Jurkat, Clone E6-1 (cell line): ENCODE results near the gene RBAK. TPM values are rescaled to one million over a fixed set of nuclear protein-coding genes. Genes with fewer than 3 reads are reported as not detected.
A peak's percentile ranks its signal among the peaks of the same experiment; 100 is the strongest.
"Not testable (repeated sequence)": the region's sequence is repeated elsewhere in the genome, so short reads cannot be mapped to it uniquely, and the experiment has no call there.

ENCODE experiments used
- DNase-seq: peaks from one replicate; pipeline ENCODE4 v3.0.0-alpha.2; 2011; ENCODE audit warnings: low read depth, low spot score
- H3K4me3 ChIP-seq: 2 replicates; pipeline ENCODE4 v1.5.1; 2011; ENCODE audit warnings: mild to moderate bottlenecking, low read length, control low read depth, moderate library complexity
- polyA plus RNA-seq: library from polyadenylated mRNA; unstranded; fragments of >200 nt; gene quantifications from one replicate; pipeline ENCODE4 v1.2.1, GENCODE V29; 2012; ENCODE audit warnings: missing spikeins; ENCODE audit not compliant: insufficient read length, insufficient read depth

The RBAK gene
- polyA plus RNA-seq, result 10.0 TPM

DNA sequence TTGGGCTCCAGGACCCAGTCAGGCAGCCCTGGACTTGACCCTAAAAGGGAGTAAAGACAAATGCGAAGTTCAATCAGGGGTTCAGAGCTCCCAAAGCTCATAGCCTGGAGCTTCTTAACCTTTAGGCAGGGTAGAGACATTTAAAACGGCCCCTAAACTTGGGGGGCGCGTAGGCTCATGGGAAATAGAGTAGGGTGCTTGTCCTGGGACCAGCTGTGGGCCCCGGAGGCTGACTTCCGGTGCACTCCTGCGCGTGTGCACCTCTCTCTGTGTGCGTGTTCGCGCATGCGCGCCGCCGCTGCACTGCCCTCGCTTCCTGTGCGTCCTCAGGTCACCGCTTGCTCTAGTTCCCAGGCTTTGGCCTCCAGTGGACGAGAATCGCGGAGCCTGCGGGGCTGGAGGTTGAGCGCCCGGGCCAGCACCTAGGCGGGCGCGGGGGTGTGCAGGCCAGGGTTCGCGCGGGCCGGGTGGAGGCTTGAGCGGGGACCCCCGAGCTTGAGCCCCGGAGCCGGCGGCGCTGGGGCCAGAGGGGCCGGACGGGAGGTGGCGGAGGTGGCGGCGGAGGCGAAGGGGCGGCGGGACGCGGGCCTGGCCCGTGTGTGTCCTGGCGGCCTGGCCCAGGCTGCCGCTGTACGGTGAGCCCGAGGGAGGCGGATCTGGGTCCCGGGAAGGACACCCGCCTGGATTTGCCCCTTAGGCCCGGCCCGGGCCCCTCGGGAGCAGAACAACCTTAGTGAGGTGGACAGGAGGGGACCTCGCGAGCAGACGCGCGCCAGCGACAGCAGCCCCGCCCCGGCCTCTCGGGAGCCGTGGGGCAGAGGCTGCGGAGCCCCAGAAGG, at the start of gene RBAK:
TSS of gene RBAK (plus strand) at position 303 of the 839 bp plus-strand sequence. CDS start 2,217 bp downstream, outside the sequence.
- H3K4me3 ChIP-seq, result peak within 1 kb of the TSS; percentile 72
- peak; percentile 94 for DNase-seq

DNA sequence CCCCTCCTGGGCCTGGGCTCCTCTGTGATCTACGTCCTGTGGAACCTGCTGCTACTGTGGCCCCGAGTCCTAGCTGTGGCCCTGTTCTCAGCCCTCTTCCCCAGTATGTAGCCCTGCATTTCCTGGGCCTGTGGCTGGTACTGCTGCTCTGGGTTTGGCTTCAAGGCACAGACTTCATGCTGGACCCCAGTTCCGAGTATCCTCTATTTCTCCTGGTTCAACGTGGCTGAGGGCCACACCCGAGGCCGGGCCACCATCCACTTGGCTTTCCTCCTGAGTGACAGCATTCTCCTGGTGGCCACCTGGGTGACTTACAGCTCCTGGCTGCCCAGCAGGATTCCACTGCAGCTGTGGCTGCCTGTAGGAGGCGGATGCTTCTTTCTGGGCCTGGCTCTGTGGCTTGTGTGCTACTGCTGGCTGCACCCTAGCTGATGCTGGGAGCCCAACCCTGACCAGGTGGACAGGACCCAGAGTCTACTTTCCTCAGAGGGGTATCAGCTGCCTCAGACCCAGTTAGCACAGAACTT, 48.9 kb upstream of the RBAK start:
- no peak for DNase-seq

DNA sequence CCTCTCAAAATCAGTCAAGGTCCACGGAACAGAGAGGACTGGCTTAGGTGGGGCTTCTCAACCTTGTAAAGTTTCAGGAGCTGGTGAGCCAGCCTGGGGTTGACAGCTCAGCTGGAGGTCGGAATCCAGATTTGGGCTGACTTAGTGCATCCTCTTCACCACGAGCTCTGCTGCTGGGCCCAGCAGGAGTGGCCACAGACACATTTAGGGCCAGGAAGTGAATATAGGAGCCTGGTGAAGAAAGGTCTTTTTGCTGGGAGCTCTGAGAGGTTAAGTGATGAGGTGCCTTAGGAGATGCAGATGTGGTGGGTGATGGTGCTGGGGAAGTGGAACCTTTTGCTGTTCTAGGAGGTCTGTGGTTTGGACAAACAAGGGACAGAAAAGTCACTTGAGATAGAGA, 47.4 kb upstream of the RBAK start:
- DNase-seq, result no peak
- H3K4me3 ChIP-seq, result no peak overlapping the region

More for the DNA sequence above, 48.9 kb upstream of the RBAK start:
- no peak overlapping the region for H3K4me3 ChIP-seq

DNA sequence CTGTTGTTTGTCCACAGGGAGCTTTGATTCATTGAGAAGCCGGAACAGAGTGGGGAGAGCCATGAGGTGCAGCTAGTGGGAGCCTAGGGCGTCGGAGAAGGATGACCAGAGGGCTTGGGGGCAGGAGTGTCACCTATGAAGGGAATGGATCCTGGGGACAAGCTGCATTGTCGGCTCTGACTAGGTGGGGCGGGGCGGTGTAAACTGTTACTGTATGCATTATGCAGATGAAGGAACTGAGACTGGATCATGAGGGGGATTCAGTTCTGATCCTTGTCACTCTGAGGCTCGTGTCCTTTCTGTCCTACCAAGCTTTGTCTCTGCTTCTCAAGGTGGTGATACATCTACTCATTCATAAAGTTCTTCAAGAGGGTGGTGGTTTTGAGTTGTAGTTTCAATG, 46.8 kb upstream of the RBAK start:
- no peak overlapping the region for H3K4me3 ChIP-seq
- DNase-seq, result no peak

DNA sequence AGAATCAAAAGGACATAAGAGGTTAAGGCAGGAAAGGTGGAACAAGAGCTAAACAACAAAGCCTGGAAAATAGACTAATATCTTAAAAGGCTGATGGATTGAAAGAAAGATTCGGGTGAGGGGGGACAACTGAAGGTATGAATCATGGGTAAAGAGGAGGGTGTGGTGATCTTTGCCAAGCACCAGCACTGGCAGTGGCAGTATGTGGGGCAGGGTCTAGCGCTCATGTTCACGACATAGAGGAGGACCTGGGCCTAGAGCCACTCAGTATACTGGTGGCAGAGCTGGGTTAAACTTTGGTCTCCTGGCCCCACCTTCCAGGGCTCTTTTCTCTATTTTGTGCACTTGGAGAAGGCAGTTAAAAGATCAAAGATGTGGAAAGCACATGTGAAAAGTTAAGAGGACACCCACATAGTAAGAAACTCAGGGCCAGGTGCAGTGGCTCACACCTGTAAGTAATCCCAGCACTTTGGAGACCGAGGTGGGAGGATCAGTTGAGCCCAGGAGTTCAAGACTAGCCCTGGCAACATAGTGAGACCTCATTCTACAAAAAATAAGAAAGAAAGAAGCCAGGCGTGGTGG, 46.2 kb upstream of the RBAK start:
- DNase-seq, result peak; percentile 3
- H3K4me3 ChIP-seq, result no peak overlapping the region

DNA sequence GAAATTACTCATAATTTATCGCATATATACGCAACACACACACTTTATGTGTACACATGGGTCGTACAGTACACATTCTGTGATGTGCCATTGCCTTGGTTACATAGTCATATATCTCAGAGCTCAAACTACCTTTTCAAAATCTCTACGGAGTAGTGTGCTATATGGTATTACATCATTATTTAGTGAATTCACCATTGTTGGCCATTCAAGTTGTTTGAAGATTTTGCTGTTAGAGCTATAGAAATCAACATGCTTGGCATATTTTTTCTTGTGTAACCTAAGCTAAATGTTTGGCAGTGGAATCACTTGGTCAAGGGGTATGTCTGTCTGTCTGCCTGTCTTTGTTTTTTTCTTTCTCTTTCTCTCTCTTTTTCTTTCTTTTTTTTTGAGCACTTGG, 44.7 kb upstream of the RBAK start:
- no peak for DNase-seq

DNA sequence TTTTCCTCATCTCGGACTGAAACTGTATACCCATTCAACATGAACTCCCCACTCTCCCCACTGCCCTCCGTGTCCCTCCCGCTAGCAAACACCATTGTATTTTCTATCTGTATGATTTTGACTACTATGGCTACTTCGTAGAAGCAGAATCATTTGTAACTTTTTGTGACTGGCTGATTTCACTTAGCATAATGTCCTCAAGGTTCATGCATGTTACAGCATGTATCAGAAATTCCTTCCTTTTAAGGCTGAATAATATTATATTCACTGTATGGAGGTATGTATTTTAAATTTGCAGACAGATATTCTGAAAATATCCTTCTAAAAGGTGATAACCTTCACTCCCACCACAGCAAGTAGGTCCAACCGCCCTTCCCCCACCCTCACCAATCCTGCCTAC, 43.7 kb upstream of the RBAK start:
- no peak overlapping the region for H3K4me3 ChIP-seq
- no peak for DNase-seq

More for the DNA sequence above, 44.7 kb upstream of the RBAK start:
- H3K4me3 ChIP-seq, result no peak overlapping the region

DNA sequence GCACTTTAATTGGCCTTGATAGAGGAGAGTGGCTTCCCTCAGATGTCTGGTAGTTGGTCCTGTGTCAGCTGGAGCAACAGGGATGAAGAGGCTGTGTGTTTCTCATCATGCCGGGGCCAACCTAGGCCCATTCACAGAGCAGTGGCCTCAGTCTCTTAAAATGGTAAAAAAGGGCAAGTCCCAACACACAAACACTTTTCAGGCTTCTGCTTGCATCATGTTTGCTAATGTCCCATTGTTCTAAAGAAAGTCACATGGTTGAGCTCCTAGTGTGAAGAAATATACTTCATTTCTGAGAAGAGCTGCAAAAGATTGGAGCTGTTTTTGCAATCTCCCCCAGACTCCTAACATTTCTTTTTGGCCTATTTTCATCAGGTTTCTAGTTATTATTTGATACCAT, 40.6 kb upstream of the RBAK start:
- no peak for DNase-seq
- H3K4me3 ChIP-seq, result no peak overlapping the region

DNA sequence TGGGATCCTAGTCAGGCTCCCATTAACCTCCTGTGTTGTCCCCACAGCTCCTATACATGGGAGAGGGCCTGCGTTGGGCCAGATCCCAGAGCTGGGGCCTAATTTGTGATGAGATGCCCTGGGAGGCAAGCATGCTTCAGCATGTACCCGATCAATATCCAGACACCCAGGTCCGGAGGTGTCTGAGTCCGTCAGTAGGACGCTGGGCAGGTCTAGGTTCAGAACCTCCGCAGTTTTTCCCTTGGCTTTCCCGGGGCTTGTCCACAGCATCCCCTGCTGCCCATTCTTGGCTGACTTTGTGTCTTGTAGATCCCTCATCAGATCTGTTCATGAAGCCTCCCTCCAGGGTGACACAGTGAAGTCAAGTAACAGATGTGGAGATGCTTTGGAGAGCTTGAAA, 32.7 kb upstream of the RBAK start:
- no peak for DNase-seq

DNA sequence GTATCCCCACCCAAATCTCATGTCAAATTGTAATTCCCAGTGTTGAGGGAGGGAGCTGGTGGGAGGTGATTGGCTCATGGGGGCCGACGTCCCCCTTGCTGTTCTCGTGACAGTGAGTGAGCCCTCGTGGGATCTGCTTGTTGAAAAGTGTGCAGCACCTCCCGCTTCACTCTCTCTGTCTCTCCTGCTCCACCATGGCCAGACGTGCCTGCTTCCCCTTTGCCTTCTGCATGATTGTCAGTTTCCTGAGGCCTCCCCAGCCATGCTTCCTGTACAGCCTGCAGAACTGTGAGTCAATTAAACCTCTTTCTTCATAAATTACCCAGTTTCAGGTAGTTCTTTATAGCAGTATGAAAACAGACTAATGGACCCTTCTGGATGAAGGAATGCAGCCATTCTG, 29.7 kb upstream of the RBAK start:
- H3K4me3 ChIP-seq, DNase-seq: not testable (repeated sequence)

More for the DNA sequence above, 32.7 kb upstream of the RBAK start:
- no peak overlapping the region for H3K4me3 ChIP-seq

DNA sequence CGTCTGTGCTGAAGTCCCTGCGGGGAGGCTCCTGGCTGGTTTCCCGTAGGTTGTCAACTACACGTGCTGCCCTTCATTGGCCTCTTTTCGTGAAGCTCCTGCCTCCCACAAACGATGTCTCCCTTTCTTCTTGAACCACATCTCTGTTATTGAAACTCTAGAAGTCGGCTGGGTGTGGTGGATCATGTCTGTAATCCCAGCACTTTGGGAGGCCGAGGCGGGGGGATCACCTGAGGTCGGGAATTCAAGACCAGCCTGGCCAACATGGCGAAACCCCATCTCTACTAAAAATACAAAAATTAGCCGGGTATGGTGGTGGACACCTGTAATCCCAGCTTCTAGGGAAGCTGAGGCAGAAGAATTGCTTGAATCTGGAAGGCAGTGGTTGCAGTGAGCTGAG, 28.0 kb upstream of the RBAK start:
- H3K4me3 ChIP-seq, DNase-seq: not testable (repeated sequence)

DNA sequence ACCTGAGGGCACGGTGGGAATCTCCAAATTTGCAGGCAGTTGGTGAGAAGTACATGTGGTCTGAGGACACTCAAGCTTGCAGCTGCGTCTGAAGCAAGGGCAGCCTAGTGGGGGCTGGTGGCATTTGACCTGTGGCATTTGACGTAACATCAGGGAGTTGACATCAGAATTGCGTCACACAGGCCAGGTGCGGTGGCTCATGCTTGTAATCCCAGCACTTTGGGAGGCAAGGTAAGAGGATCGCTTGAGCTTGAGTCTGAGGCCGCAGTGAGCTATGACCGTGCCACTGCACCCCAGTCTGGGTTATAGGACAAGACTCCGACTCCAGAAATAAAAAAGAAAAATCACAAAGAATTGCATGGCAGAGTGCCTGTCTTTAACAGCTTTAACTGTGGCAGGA, 25.6 kb upstream of the RBAK start:
- no peak for DNase-seq
- H3K4me3 ChIP-seq, result no peak overlapping the region

DNA sequence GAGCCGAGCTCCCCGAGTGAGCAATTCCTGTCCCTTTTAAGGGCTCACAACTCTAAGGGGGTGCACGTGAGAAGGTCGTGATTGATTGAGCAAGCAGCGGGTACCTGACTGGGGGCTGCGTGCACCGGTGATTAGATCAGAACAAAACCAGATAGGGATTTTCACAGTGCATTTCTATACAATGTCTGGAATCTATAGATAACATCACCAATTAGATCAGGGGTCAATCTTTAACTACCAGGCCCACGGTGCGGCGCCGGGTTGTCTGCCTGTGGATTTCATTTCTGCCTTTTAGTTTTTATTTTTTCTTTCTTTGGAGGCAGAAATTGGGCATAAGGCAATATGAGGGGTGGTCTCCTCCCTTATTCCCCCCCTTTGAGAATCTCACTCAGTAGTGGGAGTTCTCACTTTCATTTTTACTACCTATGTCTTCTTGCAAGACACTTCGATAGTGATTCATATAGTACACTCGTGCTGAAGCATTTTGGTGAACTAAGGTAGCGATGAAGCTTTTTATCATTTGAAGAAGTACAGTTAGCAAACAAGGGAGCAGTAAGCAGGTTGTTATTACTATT, 24.6 kb upstream of the RBAK start:
- not testable (repeated sequence) for H3K4me3 ChIP-seq, DNase-seq

DNA sequence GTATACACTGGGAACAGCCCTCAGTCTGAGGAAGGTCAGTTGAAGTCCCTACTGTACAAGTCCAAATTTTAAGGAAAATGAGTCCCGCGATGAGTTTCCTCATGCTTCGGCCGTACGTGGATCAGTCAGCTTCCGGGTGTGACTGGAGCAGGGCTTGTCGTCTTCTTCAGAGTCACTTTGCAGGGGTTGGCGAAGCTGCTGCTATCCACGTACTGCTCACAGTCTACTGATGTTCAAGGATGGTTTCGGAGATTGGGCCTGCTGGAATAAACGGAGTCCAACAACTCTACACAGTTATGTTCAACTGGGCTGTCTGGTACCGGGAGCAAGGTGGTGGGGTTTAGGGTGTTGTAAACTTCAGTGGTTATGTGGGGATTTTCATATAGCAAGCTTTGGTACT, 22.0 kb upstream of the RBAK start:
- DNase-seq, H3K4me3 ChIP-seq: not testable (repeated sequence)

DNA sequence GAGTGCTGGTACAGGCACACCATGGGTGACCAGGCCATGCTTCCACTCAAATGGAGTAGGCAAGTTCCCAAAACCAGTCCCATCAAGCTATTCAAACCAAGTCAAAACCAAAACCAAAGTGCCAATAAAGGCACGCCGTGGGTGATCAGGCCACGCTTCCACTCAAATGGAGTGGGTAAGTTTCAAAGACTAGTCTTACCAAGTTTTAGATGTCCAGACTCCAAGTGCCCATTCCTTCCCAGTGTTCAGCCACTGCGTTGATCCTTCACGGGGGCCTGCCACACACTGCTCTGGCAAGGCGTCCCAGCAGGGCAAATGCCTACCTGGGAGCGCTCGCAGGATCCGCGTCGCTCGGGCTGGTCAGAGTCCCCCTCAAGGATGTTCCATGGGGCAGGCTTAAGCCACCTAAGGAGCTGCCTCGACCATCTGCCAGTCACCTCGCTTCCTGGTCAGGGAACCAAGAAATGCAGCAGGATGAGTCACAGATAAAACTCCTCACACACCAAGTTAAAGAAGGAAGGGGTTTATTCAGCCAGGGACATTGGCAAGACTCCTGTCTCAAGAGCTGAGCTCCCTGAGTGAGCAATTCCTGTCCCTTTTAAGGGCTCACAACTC, 17.8 kb upstream of the RBAK start:
- DNase-seq, H3K4me3 ChIP-seq: not testable (repeated sequence)

DNA sequence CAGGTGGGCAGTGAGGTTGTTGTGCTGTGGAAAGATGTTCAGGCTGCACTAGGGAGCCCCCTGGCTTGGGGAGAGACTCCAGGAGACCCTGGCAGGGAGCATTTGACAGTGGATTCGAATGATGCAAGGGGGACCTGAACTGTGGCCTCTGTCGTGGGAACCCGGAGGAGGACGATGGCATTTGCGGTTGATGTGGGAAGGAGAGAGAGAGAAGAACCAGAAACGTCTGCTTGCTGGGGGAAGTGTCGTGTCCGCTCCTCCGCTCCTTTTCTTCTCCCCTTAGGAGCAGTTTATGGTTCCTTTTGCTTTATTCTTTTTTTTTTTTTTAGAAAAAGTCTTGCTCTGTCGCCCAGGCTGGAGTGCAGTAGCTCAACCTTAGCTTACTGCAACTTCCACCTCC, 12.5 kb upstream of the RBAK start:
- not testable (repeated sequence) for H3K4me3 ChIP-seq, DNase-seq

DNA sequence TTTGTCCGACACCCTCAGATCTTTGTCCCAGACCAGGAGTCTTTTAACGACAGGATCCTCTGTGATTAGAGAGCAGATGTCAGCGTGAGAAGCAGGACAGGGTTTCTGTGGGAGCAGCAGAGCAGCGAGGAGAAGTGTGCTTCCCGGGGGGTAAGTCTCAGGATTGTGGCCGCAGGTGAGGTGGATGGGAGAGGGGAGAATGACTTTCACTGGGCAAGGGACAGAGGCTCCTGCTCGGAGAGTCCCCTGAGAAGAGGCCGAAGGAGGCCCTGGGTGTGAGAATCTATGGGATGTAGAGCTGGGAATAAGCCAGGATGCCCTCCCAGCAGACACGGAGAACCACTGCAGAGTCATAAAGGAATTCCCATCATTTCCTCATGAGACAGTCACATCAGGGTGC, 10.4 kb upstream of the RBAK start:
- H3K4me3 ChIP-seq, result no peak overlapping the region
- DNase-seq, result no peak

DNA sequence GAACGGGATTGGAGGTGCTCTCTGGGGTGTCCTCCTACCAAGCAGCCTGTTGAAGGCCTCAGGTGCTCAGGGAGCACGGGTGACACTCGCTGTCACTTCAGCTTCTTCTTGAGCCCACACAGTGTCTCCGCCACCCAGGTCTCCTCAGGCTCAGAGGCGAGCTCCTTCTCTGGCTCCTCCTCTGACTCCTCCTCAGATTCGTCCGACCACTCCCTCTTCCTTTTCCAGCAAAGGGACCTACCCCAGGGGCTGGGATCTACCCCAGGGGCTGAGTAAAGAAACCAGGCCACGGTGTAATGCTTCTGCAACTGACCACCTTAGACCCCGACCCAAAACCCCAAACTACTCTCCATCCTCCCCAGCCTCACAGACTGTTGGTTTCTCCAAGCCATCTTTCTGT, 9.2 kb upstream of the RBAK start:
- no peak overlapping the region for H3K4me3 ChIP-seq
- DNase-seq, result no peak

DNA sequence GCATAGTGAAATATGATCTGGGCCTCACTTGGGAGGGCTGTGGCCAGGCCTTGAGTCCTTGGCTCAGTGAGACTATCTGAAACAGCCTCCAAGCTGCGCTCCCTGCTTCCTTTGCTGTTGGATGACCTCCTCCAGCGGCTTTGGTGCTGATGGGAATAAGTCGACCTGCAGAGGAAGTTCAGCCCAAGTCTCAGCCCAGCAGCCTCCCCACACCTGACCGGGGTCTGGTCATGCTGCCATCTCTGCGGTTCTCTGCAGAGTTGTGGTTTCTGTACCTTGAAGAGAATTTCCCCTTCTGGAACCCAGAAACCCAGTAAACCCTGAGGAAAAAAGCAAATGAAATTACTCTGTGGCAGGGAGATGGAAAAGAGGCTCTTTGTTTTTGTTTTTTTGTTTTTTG, 4.6 kb upstream of the RBAK start:
- peak; percentile 42 for DNase-seq
- H3K4me3 ChIP-seq, result no peak overlapping the region

DNA sequence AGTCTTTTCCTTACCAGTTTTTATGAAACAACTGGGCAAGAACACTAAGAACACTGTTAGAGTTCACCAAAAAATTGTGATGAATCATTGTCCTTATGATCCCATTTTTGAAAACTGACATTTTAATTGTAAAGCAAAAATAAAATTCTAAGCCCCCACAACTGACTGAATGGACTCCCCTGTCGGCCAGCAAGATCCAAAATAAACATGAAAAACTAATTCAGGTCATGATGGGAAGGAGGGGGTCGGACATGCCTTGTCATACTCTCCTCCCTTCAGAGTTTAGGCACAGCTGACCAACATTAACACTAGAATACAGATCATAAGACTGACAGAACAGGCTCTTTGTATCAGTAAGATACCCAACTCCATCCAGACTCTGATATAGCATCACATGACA, 2.0 kb upstream of the RBAK start:
- DNase-seq, result no peak
- no peak overlapping the region for H3K4me3 ChIP-seq
